Activated CD4-positive, alpha-beta T cell treated with anti-CD3 and anti-CD28 coated beads, Interleukin-2, amount 10 ng/mL, durations not matched to agents 24 days and 14 days (primary cell): ENCODE results near the gene CDRT4. TPM values are rescaled to one million over a fixed set of nuclear protein-coding genes. Genes with fewer than 3 reads are reported as not detected.

Experiments
- DNase-seq: peaks from one replicate; pipeline ENCODE4 v3.0.0; 2022
- H3K27ac Mint-ChIP-seq: one replicate; pipeline ENCODE4 v1.8.0; 2022; ENCODE audit warnings: mild to moderate bottlenecking, mixed read lengths
- H3K27me3 Mint-ChIP-seq: one replicate; pipeline ENCODE4 v1.8.0; 2022; ENCODE audit warnings: mixed read lengths
- H3K36me3 Mint-ChIP-seq: one replicate; pipeline ENCODE4 v1.8.0; 2022; ENCODE audit warnings: low read depth, mild to moderate bottlenecking, mixed read lengths
- H3K4me1 Mint-ChIP-seq: one replicate; pipeline ENCODE4 v1.8.0; 2021; ENCODE audit warnings: mixed read lengths
- H3K4me3 Mint-ChIP-seq: one replicate; pipeline ENCODE4 v1.8.0; 2022; ENCODE audit warnings: mild to moderate bottlenecking, moderate library complexity, mixed read lengths
- H3K9me3 Mint-ChIP-seq: one replicate; pipeline ENCODE4 v1.8.0; 2021; ENCODE audit warnings: mixed read lengths
- intact Hi-C: fragments of 100-400 bp; cut with micrococcal nuclease; formaldehyde crosslinking; loops from one replicate; pipeline ENCODE4 v1.15.1; 2023
- total RNA-seq: library from RNA; stranded (reverse); gene quantifications from 2 replicates; pipeline ENCODE4 v1.2.3, GENCODE V29; 2022

The CDRT4 gene
- total RNA-seq, 1 donor from 2014 or later: 0.79 TPM

DNA sequence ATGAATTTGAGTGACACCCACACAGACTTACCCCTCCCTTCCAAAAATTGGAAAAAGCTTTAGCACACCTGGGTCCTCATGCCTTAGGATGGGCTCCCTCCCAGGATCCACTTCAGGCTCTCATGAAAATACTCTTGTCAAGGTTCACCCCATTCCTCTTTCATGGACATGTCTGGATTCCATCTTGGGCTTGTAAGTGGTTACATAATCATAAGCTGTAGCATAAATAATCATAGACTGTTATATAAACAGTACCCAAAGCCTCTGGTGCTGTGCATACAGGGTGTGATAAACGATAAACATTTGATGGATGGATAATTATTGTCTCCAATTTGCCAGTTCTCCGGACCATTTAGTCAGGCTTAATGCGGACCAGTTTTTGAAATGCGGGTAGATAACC is 72.3 kb downstream of the CDRT4 start:
- no peak for DNase-seq
- H3K9me3 Mint-ChIP-seq: no peaks in the 10 kb centered on the region
- intact Hi-C loops: no loop called here
- H3K27me3 Mint-ChIP-seq: peaks cover 3% of the 10 kb centered on the region
- no peak overlapping the region for H3K27ac Mint-ChIP-seq
- H3K4me1 Mint-ChIP-seq: no peaks in the 10 kb centered on the region
- H3K36me3 Mint-ChIP-seq: no peaks in the 10 kb centered on the region
- no peak overlapping the region for H3K4me3 Mint-ChIP-seq

DNA sequence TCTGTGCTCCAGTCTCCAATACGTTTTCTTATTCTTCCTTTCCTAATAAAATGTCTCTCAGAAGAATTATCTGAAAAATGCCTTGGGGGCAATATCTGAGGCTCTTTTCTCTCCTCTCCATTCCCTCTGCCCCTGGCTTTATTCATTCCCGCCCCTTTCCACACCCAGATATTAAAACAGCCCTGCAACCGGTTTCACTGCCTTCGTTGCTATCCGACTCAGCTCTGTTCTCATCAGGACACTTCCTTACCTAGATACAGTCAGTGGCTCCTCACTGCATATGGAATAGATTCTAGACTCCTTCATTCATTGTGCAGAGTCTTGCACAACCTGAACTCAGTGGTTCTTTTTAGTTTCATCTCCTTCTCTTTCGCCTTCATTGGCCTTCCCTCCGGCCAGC is 74.0 kb downstream of the CDRT4 start:
- no peak overlapping the region for H3K27ac Mint-ChIP-seq

DNA sequence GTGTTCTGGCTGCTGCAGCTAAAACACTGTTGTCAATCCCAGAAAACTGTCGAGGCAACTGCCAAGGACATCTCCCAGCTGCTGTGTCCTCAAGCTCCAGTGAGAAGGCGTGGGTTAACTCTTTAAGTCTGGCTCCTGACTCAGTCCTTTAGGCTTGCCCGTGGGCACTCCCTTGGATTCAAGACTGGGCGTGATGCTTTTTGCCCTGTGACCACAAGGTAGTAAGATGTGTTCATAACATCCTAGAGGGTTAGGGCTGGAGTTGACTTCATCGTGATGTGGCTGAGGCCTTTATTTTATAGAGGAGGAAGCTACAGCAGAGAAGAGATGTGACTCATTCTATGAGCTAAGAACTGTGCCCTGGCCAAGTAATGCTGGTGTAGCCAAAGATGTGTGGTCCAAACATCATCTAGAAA is 75.1 kb downstream of the CDRT4 start:
- H3K4me1 Mint-ChIP-seq: no peaks in the 10 kb centered on the region
- intact Hi-C loops: no loop called here

More for the DNA sequence above, 74.0 kb downstream of the CDRT4 start:
- Mint-ChIP-seq H3K36me3 (no peaks in the 10 kb centered on the region), H3K4me1 (no peaks in the 10 kb centered on the region), H3K9me3 (no peaks in the 10 kb centered on the region), H3K4me3 (no peak overlapping the region), H3K27me3 (peaks cover 3% of the 10 kb centered on the region)
- no peak for DNase-seq
- intact Hi-C loops: no loop called here

DNA sequence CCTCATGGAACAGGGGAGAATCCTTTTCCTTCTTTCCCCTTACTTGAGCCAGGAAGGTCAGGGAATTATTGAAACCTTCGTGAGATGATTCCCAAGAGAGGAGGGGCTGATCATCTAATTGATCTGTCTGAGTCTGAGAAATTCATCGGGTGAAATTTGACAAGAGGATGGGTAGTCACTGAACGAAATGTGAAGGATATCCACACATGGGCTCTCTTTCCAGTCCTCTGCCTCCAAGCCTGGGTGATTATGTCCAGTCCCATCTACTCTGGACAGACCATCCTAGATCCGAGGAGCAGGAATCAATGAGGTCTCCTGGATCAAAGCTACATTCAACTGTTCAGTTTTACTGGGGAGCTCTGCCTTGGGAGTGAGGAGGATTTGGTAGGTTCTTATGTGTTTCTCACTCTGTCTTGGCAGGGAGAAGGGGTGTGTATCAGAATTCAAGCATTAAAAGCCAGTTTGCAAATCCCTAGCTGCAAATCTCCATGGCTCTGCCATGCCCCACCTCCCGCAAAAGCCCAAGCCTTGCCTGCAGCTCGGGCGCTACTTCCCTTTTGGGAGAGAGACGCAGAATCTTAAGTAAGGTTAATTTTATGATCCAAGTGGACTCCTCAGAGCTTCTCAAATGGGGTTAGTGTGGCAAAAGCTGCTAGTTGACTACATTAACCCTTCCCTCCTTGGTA is 78.9 kb downstream of the CDRT4 start:
- DNase-seq: no peak
- Mint-ChIP-seq H3K27ac (no peak overlapping the region), H3K4me3 (no peak overlapping the region), H3K9me3 (peaks cover 3% of the 10 kb centered on the region), H3K36me3 (no peaks in the 10 kb centered on the region), H3K27me3 (peaks cover 7% of the 10 kb centered on the region), H3K4me1 (no peaks in the 10 kb centered on the region)
- intact Hi-C loops: no loop called here

More for the DNA sequence above, 75.1 kb downstream of the CDRT4 start:
- H3K4me3 Mint-ChIP-seq: no peak overlapping the region
- H3K27me3 Mint-ChIP-seq: no peaks in the 10 kb centered on the region
- H3K36me3 Mint-ChIP-seq: no peaks in the 10 kb centered on the region
- H3K27ac Mint-ChIP-seq: no peak overlapping the region
- no peaks in the 10 kb centered on the region for H3K9me3 Mint-ChIP-seq
- no peak for DNase-seq

DNA sequence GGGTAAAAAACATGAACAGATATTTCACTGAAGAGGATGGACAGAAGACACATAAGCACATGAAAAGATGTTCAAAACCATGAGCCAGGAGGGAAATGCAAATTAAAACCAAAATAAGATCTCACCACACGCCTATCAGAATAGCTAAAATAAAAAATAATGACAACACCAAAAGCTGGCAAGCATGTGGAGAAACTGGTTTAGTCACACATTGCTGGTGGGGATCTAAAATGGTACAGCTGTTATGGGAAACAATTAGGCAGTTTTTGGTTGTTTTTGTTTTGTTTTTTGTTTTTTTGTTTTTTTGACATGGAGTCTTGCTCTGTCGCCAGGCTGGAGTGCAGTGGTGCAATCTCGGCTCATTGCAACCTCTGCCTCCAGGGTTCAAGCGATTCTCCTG is 81.3 kb downstream of the CDRT4 start:
- H3K9me3 Mint-ChIP-seq: peaks cover 3% of the 10 kb centered on the region
- H3K27me3 Mint-ChIP-seq: peaks cover 7% of the 10 kb centered on the region
- no peak for DNase-seq
- intact Hi-C loops: no loop called here
- H3K4me1 Mint-ChIP-seq: no peaks in the 10 kb centered on the region
- H3K4me3 Mint-ChIP-seq: no peak overlapping the region
- H3K36me3 Mint-ChIP-seq: no peaks in the 10 kb centered on the region
- no peak overlapping the region for H3K27ac Mint-ChIP-seq

Other genes starting within 250 kb of the CDRT4 start
- gene PMP22, start 202.3 kb downstream of the CDRT4 start, total RNA-seq: 0.28 and 0.45 TPM in 2 replicates
- gene TEKT3, start 126.0 kb downstream of the CDRT4 start, total RNA-seq: not detected in 2 replicates
- gene TVP23C, start 95.9 kb upstream of the CDRT4 start, total RNA-seq: 8.2 TPM in 2 replicates
- 0.35 and 0.36 TPM in 2 replicates for gene FBXW10B, start 152.1 kb upstream of the CDRT4 start, total RNA-seq
- 15.2 and 15.7 TPM in 2 replicates for gene TRIM16, start 216.7 kb upstream of the CDRT4 start, total RNA-seq
- gene ZNF286A, start 232.1 kb upstream of the CDRT4 start, total RNA-seq: 24.5 and 25.6 TPM in 2 replicates